NCI-H2196 (cell line): Measurements from ENCODE around the gene PCNX2.
"Not testable (repeated sequence)": the region's sequence is repeated elsewhere in the genome, so short reads cannot be mapped to it uniquely, and the experiment has no call there.

ENCODE experiments used
- DNase-seq: peaks from one replicate; lab custom pipeline; 2025; ENCODE audit not compliant: unreplicated experiment; lab: John Stamatoyannopoulos, UW

PCNX2 gene

DNA sequence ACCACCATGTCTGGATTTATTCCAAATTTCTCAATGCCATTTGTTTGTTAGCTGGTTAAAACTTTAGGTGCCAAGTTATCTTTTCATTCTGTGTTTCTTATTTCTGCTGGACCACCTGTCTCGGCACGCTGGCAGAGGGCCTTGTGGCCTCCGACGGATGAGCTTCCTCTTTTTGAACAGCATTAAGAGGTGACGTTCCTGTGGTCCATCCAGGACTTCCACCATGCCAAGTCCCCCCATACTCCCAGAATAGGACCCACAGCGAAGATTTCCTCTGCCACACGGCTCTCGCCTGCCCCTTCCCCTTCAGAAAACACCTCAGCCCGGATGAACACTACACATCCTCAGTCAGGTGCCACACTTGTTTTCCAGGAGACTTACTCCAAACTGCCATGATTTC lies 271.3 kb downstream of the PCNX2 start:
- no peak for DNase-seq

DNA sequence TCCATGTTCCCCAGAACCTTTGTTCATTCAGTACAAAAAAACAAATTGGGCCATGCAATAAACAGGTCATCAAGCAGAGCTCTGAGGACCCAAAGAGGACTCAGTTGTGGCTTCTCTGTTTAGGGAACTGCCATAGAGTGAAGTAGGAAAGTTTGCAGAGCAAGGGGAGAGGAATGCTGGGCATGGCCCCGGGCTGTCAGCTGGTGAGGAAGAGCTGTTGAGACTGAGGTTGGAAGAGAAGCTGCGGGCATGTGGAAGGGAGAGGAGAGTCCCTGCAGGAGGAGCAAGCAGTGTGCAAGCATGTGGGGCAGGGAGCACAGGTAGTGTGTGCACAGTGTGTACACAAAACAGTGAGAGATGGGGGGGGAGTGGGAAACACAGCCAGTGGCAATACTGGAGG lies 273.3 kb downstream of the PCNX2 start:
- DNase-seq = no peak

DNA sequence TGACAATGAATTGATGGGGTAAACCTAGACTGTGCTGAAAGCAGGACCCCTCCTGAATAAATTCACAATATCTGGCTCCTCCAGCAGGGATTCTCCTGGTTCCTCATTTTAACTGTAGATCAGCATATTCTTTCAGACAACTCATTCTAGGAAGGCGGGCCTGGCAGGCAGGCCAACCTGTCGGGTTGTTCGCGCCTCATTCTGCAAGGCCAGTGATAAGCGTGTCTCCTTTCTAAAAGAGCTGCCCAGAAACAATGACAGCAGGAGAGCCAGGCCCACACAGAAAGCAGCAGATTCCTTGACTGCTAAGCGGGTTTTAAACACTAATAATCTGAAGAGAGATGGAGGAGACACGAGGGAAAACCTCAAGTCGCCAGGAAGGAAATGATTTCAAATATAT lies 275.1 kb downstream of the PCNX2 start:
- DNase-seq = no peak

DNA sequence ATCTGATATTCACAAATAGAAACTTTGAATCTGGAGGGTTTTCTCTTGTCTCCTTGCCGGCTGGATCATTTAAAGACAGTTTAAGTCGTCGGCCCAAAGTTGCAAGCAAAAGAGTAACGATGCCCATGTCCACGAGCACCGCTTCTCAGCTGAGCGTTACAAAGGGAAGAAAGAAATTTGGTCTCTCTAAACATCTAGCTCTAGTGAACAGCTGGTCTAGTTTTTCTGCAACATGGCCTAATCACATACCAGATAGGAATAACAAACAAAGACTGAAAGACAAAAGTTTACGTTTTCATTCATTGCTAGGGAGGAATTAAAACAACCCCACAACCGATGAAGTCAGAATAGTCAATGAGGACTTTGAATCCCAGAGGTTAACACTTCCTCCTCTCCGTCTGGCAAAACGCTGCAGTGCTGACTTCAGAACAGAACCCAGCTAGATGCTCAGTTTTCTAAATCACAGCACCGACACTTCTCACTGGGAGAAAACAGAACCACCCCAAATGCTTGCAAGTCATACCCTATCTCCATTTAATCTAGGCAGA lies 275.7 kb downstream of the PCNX2 start:
- DNase-seq = no peak

DNA sequence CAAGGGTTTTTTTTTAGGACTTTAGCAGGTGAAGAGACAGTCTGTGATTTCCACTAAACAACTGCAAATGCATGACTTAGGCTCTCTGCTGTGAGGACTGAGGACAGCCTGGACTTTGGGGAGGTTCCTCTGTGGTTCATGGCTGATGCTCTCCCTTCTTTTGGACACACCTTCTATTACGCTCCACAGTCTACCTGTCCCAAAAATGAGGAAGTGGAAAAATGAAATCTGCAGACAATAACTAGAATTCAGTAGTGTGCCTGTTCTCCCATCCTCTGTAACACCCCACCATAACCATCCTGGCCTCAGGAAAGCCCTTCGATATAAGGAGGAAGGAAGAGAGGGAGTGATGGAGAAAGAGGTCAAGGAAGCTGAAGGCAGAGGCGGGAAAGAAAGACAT lies 276.4 kb downstream of the PCNX2 start:
- DNase-seq = no peak

DNA sequence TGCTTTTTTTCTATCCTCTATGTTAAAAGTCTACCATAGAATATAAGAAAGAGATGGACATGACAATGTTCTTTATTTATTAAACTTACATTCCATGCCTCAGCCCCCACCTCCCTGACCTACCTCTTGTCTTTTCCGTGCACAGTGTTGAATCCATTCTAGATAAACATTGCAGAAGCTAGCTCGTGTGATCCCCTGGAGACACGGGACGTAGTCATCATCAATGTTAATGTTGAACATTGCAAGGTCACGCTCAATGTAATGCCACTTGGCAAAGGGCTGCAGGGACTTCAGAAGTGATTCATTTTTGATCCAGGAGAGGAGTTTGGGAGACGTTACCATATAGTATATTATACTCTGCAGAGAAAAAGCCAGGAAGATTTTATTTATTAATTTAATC lies 278.7 kb downstream of the PCNX2 start:
- no peak for DNase-seq

DNA sequence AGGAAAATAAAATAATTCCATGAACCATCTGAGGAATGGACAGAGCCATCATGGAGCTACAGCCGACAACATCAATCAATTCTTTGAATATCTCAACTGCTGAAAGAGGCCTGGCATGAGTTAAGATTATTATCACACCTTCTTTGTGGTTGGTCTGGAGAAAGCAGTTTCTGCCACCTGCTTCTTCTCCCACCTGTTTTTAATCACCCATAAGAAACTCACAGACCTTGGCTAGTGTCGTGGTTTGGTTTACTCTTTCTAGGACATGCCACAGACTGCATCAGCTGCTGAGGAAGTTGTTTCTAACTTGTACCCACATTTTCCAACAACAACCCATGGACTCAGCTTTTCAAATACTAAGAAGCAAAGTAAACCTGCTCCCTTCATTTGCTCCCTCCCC lies 279.6 kb downstream of the PCNX2 start:
- no peak for DNase-seq

DNA sequence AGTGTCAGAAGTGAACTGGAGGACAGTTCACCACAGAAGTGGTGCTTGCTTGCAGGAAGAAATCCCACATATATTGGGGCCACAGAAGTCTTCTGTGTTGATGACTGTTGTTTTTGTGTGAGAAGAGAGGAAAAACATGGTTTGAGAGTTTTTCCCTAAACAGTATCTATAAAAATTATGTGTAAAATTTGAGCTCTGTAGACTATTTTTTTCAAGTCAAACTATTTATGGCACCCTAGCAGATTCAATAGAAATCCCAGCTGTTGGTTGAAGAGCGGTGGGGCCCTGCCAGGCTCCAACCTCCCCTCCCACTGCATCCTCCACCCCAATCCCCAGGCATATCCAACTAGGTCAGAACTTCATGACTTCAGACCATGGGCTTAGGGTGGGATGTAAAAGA lies 283.5 kb downstream of the PCNX2 start:
- DNase-seq = no peak

DNA sequence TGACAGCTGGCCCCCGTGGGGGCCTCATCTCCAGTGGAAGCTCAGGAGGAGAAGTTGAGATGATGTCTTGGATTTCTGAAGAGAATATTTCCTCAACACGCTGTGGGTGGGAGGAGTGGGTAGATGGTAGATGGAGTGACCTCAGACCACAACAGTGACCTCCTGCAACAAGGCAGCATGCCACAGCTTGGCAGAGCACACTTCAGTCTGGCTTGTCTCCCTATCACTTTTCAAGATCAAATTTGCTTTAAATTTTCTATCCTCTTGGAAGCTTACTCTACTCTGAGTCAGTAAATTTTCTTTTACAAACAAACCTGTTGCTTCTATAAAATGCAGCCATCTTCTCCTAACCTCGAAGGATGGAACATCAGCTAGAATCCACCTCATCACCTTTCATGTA lies 285.4 kb downstream of the PCNX2 start:
- DNase-seq = no peak

DNA sequence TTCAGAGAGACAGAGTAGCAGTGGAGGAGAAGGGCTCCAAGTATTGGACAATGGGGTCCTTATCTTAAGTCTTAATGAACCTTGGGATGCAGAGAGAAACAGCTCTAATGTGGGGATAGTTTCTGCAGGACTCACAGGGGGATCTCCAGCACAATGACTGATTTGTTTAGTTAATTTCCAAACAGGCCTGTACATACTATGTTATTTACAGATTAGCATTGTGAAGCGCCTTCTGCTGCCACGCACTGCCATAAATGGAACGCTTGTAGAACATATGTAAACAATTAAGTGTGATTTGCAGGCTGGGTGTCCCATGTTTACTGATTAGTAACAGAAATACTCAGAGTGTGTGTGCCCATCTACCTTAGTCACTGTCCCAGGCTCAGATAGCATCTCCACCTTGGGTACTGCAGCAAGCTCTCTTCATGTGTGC lies 289.0 kb downstream of the PCNX2 start:
- DNase-seq = no peak

DNA sequence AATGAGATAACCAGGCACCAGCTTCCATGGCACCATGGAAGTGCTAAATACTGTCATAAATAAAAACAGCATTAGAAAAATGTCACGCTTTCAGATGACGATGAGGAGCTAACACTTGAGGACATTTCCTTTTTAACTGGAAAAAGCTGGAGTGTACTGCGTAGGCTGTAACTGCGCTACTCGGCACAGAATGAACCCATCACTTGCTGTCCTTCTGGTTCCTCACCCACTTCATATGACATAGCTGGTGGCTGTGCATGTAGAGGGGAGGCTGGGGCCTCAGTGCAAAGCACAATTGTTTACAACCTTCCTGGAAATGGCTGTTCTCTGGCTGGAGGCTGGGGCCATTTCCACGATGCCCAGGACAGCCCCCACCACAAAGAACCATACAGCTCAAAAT lies 289.4 kb downstream of the PCNX2 start:
- DNase-seq = no peak

DNA sequence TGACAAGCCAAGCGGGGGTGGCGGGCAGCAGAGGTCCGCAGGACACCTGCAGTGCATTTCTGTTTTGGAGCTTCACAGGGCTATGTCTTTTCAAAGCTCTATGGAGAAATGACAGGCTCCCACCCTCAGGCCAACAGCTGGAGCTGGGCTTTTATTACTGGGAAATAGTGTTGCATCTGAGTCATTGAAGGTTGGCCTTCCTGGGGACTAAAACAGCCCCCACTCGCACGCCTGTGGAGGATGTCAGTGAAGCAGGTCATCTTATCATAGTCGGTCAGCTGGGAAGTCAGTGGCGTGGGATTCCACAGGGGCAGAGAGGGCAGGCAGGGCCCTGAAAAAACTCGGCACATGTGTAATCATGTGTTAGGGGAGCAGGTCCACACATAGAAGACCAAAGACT lies 289.8 kb downstream of the PCNX2 start:
- no peak for DNase-seq

DNA sequence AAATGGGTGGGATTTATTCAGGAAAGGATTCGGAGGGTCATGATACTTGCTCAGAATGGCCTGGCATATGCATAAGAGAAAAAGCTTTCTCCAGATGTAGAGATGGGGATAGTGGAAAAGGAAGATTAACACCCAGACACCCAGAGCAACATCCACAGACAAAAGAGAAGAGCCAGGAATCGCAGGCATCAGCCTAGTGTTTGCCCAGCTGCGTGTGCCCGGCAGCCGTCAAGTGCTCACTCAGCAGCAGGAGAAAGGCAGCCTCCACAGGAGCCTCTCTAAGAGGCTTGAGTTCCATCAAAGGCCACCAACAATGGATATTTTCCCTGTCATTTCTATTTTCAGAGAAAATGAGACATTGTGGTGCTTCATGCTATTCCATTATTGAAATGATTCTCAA lies 290.4 kb downstream of the PCNX2 start:
- peak; percentile 10 for DNase-seq

DNA sequence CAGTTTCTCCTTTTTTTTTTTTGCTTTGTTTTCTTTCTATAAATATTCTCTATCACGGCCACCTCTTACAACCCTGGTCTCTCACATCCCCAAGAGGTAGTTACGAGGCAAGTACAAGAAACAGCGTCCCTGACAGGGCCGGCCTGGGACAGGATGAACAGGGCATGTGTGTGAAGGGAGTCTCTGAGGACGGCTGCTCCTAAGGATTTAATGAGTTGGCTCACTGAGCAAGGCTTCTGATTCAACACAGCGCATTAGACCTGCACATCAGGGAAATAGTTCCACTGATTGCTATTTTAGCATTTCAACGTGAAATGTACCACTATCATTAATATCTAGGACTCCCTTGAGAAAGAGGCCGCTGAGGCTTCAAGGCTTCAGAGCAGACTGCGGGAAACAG lies 291.1 kb downstream of the PCNX2 start:
- DNase-seq = no peak

DNA sequence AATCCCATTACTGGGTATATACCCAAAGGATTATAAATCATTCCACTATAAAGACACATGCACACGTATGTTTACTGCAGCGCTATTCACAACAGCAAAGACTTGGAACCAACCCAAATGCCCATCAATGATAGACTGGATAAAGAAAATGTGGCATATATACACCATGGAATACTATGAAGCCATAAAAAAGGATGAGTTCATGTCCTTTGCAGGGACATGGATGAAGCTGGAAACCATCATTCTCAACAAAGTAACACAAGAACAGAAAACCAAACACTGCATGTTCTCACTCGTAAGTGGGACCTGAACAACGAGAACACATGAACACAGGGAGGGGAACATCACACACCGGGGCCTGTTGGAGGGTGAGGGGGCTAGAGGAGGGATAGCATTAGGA lies 291.9 kb downstream of the PCNX2 start:
- DNase-seq = not testable (repeated sequence)

DNA sequence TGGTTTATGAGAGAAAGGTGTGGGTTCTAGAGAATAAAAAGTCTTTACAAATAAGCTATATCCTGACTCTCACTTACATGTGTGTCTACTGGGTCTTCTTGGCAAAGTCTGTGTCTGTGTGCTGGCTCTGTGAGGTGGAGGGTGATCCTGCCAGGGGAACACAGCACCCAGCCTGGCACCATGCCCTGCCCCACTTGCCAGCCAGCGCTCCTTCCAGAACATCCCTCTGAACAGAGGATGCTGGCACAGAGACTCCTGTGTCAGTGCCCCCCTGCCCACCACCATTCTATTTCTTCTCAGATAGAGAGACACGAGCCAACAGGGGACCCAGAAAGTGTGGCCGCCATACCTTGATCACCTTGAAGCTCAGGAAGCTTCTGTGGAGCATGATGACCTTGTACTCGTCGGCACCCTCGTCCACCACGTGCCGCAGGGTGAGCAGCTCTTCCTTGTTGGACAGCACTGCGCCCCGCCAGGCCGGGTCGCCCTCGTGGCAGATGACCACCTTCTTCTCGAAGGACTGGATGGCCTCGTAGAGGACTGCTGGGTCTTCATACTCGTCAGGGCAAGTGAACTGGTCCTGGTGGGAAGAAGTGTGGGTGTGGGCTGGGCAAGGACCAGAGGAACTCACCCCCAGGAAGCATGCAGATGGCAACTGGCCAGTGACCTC lies 295.4 kb downstream of the PCNX2 start:
- DNase-seq = no peak

DNA sequence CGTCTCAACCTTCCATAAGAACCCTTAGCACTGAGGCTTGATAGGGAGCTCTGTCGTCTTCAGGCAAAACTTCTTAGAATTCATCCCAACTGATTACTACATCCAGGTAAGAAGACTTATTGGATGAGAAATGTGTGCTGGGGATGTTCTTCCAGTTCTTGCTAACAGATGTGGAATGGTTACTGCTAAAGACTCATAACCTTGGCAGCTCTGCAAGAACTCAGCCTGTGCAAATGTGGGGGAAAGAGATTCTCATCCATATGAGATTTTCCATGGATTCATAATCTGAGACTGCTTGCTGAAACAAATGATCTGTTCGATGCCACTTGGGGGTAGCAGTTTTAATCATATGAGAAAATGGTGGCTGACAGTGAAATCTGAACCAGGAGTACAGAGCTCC lies 296.9 kb downstream of the PCNX2 start:
- DNase-seq = no peak

DNA sequence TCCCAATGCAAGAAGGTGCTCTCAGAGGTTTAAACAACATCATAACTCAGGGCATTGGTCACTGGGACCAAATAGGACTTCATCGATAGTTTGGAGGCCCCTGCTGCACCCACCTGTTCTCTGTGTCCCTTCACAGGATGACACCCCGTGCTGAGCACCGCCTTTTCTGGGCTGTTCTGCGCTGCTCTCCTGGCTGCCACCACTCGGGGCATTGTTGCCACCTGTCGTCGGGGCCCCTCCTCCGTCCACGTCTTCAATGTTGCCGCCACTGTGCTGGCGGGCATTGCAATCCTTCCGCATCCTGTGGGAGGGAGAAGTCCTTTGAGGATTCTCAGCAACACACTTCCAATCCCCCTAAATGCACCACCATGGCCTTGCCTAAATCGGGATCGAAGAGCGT lies 297.4 kb downstream of the PCNX2 start:
- DNase-seq = no peak

DNA sequence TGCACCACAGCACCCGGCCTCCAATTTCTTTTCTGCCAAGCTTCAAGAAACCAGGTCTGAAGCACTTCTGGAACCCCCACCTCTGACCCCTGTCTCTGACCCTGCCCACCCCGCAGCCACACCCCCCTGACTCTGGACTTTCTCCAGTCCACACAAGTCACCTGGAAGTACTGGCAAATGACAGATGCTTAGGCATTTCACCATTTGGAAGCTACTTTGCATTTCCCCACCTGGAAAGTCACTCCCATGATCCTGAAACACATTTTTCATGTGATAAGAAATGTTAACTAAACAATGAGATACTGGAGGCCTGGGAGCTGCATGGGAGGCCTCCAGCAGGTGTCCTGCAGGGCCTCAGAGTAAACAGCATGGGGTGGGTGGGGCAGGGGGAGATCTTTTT lies 299.4 kb downstream of the PCNX2 start:
- no peak for DNase-seq

DNA sequence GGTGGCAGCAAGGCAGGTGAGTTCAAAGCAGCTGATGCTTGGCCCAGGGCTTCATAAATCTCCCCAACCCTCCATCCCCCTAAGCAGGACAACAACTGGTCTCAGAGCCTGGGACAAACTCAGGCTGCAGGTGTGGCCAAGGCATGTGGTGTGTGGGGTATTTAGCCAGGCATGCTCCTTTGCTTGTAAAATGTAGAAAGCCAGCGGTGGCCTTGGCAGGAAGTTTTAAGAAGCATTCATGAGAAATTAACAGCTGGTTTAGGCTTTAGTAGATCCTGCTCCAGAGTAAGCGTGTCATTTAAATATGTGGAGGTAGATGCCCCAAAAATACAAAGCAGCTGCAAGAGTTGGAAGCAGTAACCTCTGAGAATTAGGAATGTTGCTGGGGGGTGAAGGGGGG lies 300.3 kb downstream of the PCNX2 start:
- no peak for DNase-seq

DNA sequence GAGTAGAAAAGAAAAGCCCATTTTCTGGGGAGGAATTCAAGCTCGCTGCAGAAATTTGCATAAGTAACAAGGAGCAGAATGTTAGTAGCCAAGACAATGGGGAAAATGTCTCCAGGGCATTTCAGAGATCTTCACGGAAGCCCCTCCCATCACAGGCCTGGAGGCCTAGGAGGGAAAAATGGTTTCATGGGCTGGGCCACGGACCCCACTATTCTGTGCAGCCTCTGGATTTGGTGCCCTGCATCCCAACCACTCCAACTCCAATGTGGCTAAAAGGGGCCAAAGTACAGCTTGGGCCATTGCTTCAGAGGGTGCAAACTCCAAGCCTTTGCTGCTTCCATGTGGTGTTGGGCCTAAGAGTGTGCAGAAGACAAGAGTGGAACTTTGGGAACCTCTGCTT lies 302.0 kb downstream of the PCNX2 start:
- no peak for DNase-seq

DNA sequence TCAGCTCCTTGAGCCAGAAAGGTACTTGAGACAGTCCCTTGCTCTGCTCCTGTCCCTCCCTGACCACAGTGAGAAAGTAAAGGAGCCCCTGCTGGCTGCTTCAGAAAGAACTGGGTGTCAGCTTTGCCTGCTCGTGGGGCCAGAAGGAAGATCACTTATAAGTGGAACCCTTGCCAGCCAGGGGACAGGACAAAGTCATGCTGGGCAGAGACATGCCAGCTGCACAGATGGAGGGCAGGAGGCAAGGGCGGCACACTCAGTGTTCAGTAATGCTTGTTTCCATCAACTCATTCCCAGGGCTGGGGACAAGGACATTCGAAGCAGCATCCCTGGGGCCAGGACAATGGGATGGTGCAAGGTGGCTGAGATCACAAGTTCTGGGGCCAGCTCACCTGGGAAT lies 303.3 kb downstream of the PCNX2 start:
- no peak for DNase-seq

DNA sequence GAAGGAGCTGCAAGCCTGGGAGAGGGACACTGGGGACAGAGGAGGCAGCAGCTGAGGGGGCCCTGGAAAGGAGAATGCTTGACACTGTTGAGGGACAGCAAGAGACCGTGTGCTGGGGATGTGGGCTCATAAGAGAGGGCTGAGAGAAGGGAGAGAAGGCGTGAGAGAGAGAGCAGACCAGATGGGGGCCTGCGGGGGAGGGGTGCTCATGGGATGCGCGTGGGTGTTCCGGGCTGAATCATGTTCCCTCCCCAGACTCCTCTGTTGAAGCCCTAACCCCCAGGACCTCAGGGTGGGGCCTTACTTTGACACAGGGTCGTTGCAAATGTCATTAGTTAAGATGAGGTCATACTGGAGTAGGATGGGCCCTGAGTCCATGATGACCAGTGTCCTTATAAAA lies 304.3 kb downstream of the PCNX2 start:
- no peak for DNase-seq
